ENCODE measurements around the gene MSRB1.
A peak's percentile ranks its signal among the peaks of the same experiment; 100 is the strongest.
"Not testable (repeated sequence)": the region's sequence is repeated elsewhere in the genome, so short reads cannot be mapped to it uniquely, and the experiment has no call there.

The MSRB1 gene

DNA sequence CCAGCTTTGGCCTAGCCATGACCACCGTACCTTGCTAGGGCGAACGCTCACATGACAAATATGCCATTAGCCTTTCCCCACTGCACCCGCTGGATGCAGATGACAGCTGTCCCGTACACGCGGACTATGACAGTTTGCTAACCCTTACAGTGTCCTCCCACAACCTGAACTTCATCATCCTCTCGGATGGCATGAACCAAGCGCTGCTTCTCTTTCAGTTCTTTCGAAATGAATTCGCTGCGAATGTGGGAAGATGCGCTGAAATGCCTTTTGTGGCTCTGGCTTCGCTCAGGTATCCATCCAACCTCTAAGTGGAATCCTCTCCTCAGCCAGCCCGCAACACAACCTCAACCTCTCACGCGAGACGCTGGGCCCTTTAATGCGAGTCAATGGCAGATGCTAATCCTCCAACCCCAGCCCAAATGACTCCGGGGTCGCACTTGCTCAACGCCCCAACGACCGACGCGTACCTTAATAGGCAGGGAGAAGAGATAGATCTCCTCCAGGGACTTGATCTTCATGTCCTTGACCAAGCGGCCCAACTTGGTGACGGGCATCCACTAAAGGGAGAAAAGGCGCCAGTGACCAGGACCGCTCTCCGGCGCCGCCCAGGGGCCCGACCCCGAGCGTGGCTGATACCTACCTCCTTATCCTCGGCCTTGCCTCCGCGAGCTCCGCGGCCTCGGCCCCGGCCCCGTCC, 21.0 kb upstream of the MSRB1 start:
- no peaks in the 10 kb centered on the region for H3K4me1 ChIP-seq
- peak overlapping the region; percentile 94 for H3K4me3 ChIP-seq (ENCODE audit: low read depth, low read length)
- TF ChIP-seq, protein P1, sequence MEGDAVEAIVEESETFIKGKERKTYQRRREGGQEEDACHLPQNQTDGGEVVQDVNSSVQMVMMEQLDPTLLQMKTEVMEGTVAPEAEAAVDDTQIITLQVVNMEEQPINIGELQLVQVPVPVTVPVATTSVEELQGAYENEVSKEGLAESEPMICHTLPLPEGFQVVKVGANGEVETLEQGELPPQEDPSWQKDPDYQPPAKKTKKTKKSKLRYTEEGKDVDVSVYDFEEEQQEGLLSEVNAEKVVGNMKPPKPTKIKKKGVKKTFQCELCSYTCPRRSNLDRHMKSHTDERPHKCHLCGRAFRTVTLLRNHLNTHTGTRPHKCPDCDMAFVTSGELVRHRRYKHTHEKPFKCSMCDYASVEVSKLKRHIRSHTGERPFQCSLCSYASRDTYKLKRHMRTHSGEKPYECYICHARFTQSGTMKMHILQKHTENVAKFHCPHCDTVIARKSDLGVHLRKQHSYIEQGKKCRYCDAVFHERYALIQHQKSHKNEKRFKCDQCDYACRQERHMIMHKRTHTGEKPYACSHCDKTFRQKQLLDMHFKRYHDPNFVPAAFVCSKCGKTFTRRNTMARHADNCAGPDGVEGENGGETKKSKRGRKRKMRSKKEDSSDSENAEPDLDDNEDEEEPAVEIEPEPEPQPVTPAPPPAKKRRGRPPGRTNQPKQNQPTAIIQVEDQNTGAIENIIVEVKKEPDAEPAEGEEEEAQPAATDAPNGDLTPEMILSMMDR (IDR thresholded peaks at IDR 0.05; ENCODE audit: low read depth, low read length), result 0 out of 2 replicates have a peak, but pooled peaks have one; percentile 20
- no peaks in the 10 kb centered on the region for H3K27me3 ChIP-seq
- no peaks in the 10 kb centered on the region for H3K9me3 ChIP-seq
- peaks cover 35% of the 10 kb centered on the region for H3K36me3 ChIP-seq
- DNase-seq, result peak; percentile 22

DNA sequence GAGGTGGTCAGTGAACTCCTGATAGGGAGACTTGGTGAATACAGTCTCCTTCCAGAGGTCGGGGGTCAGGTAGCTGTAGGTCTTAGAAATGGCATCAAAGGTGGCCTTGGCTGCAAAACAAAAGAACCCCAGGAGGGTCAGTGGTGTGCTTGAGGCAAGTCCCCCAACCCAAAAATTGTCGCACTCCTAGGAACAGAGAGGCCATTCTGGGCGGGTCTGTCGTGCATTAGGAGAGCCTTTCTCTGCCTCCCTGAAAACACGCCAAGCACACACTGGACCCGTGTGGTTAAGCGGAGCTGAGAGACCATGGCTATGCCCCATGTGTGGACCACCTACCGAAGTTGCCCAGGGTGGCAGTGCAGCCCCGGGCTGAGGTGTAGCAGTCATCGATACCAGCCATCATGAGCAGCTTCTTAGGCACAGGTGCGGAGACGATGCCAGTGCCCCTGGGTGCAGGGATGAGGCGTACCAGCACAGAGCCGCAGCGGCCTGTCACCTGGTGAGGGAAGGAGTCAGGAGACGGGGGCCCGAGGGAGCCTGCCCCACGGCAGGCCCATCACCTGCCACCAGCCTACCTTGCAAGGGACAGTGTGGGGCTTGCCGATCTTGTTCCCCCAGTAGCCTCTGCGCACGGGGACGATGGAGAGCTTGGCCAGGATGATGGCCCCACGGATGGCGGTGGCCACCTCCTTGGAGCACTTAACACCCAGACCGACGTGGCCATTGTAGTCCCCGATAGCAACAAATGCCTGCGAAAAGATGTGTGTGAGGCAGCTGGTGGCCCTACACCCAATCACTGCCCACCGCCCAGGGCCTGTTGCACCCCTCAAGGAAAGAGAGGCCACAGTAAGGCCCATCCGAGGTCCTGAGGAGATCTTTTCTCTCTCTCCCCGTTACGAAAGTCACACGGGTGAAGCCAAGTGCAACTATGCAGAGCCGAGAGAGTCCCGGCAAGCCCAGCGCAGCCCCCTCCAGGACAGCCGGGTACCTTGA, 19.5 kb upstream of the MSRB1 start:
- H3K4me1 ChIP-seq, H3K27me3 ChIP-seq, H3K9me3 ChIP-seq: not testable (repeated sequence)
- Histone ChIP-seq H3K4me3 (ENCODE audit: low read depth, low read length) (peak overlapping the region; percentile 94), H3K36me3 (peaks cover 35% of the 10 kb centered on the region)
- peak; percentile 22 for DNase-seq

DNA sequence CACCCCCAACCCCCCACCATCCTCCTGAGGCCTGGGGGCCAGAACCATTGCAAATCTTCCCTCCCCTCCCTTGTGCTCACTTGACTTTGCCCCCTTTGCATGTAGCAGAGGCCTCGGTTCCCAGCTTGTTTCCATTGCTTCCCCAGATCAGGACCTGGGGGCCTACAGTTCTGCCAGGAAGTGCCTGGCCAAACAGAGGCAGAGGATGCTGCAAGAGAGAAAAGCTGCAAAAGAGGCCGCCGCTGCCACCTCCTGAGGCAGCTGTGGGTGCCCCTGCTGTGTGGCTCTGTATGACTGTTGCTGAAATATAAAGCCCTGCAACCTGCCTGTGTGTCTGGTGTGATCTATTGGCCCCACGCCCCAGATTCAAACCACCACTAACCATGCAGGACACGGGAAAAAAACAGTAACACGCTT, 18.7 kb upstream of the MSRB1 start:
- Histone ChIP-seq H3K27me3 (no peaks in the 10 kb centered on the region), H3K4me1 (no peaks in the 10 kb centered on the region), H3K36me3 (peaks cover 35% of the 10 kb centered on the region), H3K9me3 (no peaks in the 10 kb centered on the region), H3K4me3 (ENCODE audit: low read depth, low read length) (peak overlapping the region; percentile 94; the same call in 1 of the 2 replicates)
- TF ChIP-seq, protein P1 (IDR thresholded peaks at IDR 0.05; ENCODE audit: low read depth, low read length), result no peak
- peak; percentile 55 for DNase-seq

DNA sequence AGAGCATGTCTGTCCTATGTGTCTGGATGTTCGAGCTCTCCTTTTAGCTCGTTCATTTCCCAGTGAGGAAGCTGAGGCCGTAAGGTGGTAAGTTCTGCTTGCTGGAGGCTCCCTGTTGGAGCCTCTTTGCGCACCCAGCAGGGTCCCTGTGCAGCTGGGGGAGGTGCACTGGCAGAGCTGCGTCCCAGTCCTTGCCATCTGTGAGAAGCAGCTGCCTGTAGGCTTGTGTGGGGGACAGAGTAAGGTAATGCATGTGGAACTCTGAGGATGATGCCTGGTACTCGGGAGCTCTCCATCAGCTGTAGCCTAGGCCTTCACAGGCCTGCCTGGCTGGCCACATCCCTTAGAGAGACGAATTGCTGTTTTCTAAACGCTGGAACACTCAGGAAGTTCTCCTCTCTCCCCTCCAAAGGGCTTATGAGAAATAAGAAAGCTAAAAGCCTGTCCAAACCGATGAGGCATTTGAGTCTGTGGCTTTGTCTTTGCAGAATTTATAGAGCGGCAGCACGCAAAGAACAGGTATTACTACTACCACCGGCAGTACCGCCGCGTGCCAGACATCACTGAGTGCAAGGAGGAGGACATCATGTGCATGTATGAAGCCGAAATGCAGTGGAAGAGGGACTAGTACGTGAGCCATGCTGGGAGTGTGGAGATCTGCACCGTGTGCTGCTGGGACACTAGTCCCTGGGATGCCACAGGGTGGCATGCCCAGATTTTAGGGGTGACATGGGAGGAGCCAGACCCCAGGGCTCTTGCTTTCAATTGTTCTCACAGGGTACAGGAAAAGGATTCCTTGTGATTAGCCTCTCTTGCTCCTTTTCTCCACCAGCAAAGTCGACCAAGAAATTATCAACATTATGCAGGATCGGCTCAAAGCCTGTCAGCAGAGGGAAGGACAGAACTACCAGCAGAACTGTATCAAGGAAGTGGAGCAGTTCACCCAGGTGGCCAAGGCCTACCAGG, 17.9 kb upstream of the MSRB1 start:
- TF ChIP-seq, protein P1 (IDR thresholded peaks at IDR 0.05; ENCODE audit: low read depth, low read length), result no peak
- no peaks in the 10 kb centered on the region for H3K9me3 ChIP-seq
- peak overlapping the region; percentile 86 for H3K4me3 ChIP-seq (ENCODE audit: low read depth, low read length)
- no peaks in the 10 kb centered on the region for H3K4me1 ChIP-seq
- peak; percentile 69 for DNase-seq
- H3K36me3 ChIP-seq, result peaks cover 35% of the 10 kb centered on the region
- no peaks in the 10 kb centered on the region for H3K27me3 ChIP-seq

DNA sequence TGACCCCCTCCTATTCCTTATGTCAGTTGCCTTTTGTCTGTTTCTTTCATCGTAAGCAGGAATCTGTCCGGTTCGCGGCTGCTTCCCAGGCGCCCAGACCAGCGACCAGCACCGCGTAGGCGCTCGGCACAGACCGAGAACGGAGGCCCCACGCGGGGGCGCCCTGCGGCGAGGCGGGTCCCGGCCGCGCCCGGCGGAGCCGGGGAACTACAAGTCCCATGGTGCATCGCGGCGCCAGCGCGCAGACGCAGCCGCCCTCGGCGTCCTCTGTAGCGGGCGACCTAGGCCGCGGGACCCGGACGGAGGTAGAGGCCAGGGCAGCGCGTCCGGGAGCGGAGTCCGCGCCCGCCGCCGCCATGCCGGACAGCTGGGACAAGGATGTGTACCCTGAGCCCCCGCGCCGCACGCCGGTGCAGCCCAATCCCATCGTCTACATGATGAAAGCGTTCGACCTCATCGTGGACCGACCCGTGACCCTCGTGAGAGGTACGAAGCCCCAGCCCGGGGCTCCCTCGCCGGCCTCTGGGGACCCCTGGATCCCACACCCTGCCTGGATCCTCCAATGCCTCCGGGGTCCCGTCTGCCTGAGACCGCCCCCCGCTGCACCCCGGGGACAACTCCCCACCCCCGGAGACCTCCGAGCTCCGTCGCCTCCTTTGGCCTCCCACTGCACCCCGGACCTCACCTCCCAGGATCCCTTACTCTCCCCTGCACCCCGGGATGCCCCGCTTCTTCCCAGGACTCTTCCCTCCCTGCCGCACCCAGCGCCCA, 16.5 kb upstream of the MSRB1 start, which contains the start of gene NDUFB10:
NDUFB10 (plus strand) TSS at position 270 of the 771 bp plus-strand sequence; CDS start at position 357, 87 bp downstream.
- Histone ChIP-seq H3K27me3 (no peaks in the 10 kb centered on the region), H3K4me1 (no peaks in the 10 kb centered on the region), H3K9me3 (no peaks in the 10 kb centered on the region), H3K36me3 (peaks cover 35% of the 10 kb centered on the region), H3K4me3 (ENCODE audit: low read depth, low read length) (peak within 1 kb of the TSS; percentile 86)
- TF ChIP-seq, protein P1 (IDR thresholded peaks at IDR 0.05; ENCODE audit: low read depth, low read length), result peak; percentile 64
- DNase-seq, result peak; percentile 97
